ENCODE results near the gene SH3D19.
"Not testable (repeated sequence)": the region's sequence is repeated elsewhere in the genome, so short reads cannot be mapped to it uniquely, and the experiment has no call there.

The SH3D19 gene

GRCh38 chr4:151319490-151319889 is 5.9 kb downstream of the SH3D19 start:
- no peak for DNase-seq

GRCh38 chr4:151318307-151319006 is 6.9 kb downstream of the SH3D19 start:
- DNase-seq, result no peak

- no peak for DNase-seq
Observed at GRCh38 chr4:151316645-151317044, 8.8 kb downstream of the SH3D19 start.

- peak; percentile 23 for DNase-seq
Observed at GRCh38 chr4:151315212-151315886, 10.1 kb downstream of the SH3D19 start.

- no peak for DNase-seq
Observed at GRCh38 chr4:151314479-151314878, 10.9 kb downstream of the SH3D19 start.

GRCh38 chr4:151314010-151314355 is 11.4 kb downstream of the SH3D19 start:
- DNase-seq, result no peak

- no peak for DNase-seq
Observed at GRCh38 chr4:151313306-151314009, 11.9 kb downstream of the SH3D19 start.

GRCh38 chr4:151310124-151310728 is 15.2 kb downstream of the SH3D19 start:
- DNase-seq, result no peak

- DNase-seq, result no peak
Observed at GRCh38 chr4:151304755-151305154, 20.6 kb downstream of the SH3D19 start.

- no peak for DNase-seq
Observed at GRCh38 chr4:151304226-151304625, 21.2 kb downstream of the SH3D19 start.

- no peak for DNase-seq
Observed at GRCh38 chr4:151302432-151302831, 23.0 kb downstream of the SH3D19 start.

GRCh38 chr4:151297170-151297569 is 28.2 kb downstream of the SH3D19 start:
- DNase-seq, result no peak

- DNase-seq, result no peak
Observed at GRCh38 chr4:151296227-151296626, 29.2 kb downstream of the SH3D19 start.

- no peak for DNase-seq
Observed at GRCh38 chr4:151294833-151295496, 30.4 kb downstream of the SH3D19 start.

- no peak for DNase-seq
Observed at GRCh38 chr4:151292038-151292437, 33.4 kb downstream of the SH3D19 start.

GRCh38 chr4:151291485-151291884 is 33.9 kb downstream of the SH3D19 start:
- no peak for DNase-seq

GRCh38 chr4:151287409-151287808 is 38.0 kb downstream of the SH3D19 start:
- DNase-seq, result no peak

GRCh38 chr4:151284534-151285245 is 40.7 kb downstream of the SH3D19 start:
- no peak for DNase-seq

- DNase-seq, result peak; percentile 25
Observed at GRCh38 chr4:151276787-151277562, 48.4 kb downstream of the SH3D19 start, which contains the start of gene PRSS48. Gene PRSS48, plus strand, starts transcription at chr4:151277161. Its CDS starts 12 bp downstream, at chr4:151277173.

GRCh38 chr4:151268905-151269304 is 56.5 kb downstream of the SH3D19 start:
- not testable (repeated sequence) for DNase-seq

GRCh38 chr4:151267822-151268535 is 57.4 kb downstream of the SH3D19 start:
- no peak for DNase-seq
